Activated CD4-positive, alpha-beta memory T cell treated with anti-CD3 and anti-CD28 coated beads for 36 hours (primary cell): ENCODE data around the gene BCOR. TPM values are rescaled to one million over a fixed set of nuclear protein-coding genes. Genes with fewer than 3 reads are reported as not detected.

Source experiments
- CTCF ChIA-PET: fragments of 350-600 bp; sonication (Branson Sonifier 250); formaldehyde crosslinking; loops from one replicate; lab custom pipeline; 2021; ENCODE audit warnings: antibody characterized with exemption, inconsistent platforms; lab: Charles Lee
- POLR2A ChIA-PET: fragments of 350-600 bp; sonication (Branson Sonifier 250); formaldehyde crosslinking; loops from one replicate; lab custom pipeline; 2021; ENCODE audit warnings: antibody characterized with exemption; lab: Charles Lee
- DNase-seq: peaks from one replicate; pipeline ENCODE4 v3.0.0-alpha.2; 2020
- H3K27ac Mint-ChIP-seq: one replicate; pipeline ENCODE4 v1.8.0; 2021; ENCODE audit warnings: mixed read lengths
- H3K27me3 Mint-ChIP-seq: one replicate; pipeline ENCODE4 v1.8.0; 2021; ENCODE audit warnings: mixed read lengths
- H3K36me3 Mint-ChIP-seq: one replicate; pipeline ENCODE4 v1.8.0; 2021; ENCODE audit warnings: mixed read lengths
- H3K4me1 Mint-ChIP-seq: one replicate; pipeline ENCODE4 v1.8.0; 2021; ENCODE audit warnings: low read depth, mixed read lengths
- H3K4me3 Mint-ChIP-seq: one replicate; pipeline ENCODE4 v1.8.0; 2021; ENCODE audit warnings: mild to moderate bottlenecking, mixed read lengths
- H3K9me3 Mint-ChIP-seq: one replicate; pipeline ENCODE4 v1.8.0; 2021; ENCODE audit warnings: mixed read lengths
- intact Hi-C: fragments of 100-400 bp; cut with micrococcal nuclease; formaldehyde crosslinking; loops from one replicate; pipeline ENCODE4 v1.15.1; 2023
- total RNA-seq, 2 experiments: library from RNA; stranded (reverse); gene quantifications; one replicate each; pipeline ENCODE4 v1.2.3, GENCODE V29; 2021

BCOR gene
- total RNA-seq, 2 experiments from 2014 or later: 33.7 to 35.0 TPM

GRCh38 chrX:40101430-40101802 lies 3.7 kb upstream of the BCOR start:
- H3K4me3 Mint-ChIP-seq: no peak overlapping the region
- POLR2A ChIA-PET: no interaction called here
- H3K27ac Mint-ChIP-seq: no peak overlapping the region
- peaks cover 8% of the 10 kb centered on the region for H3K4me1 Mint-ChIP-seq
- no peaks in the 10 kb centered on the region for H3K9me3 Mint-ChIP-seq
- intact Hi-C loops: no loop called here
- H3K27me3 Mint-ChIP-seq: no peaks in the 10 kb centered on the region
- CTCF ChIA-PET: interaction anchor here (0.7 kb wide), 1 partner anchor 671 kb away, joined by 3 read pairs; no protein-coding TSS in a partner anchor
- H3K36me3 Mint-ChIP-seq: no peaks in the 10 kb centered on the region
- no peak for DNase-seq

- intact Hi-C loops: no loop called here
- Mint-ChIP-seq H3K27me3 (no peaks in the 10 kb centered on the region), H3K36me3 (no peaks in the 10 kb centered on the region), H3K9me3 (no peaks in the 10 kb centered on the region), H3K27ac (no peak overlapping the region), H3K4me3 (no peak overlapping the region), H3K4me1 (peaks cover 8% of the 10 kb centered on the region)
- ChIA-PET CTCF (interaction anchor here (0.7 kb wide), 1 partner anchor 670 kb away, joined by 3 read pairs; no protein-coding TSS in a partner anchor), POLR2A (interaction anchor here (1.2 kb wide), 1 partner anchor 52 kb away, joined by 4 read pairs; no protein-coding TSS in a partner anchor)
- no peak for DNase-seq
Measured at GRCh38 chrX:40100537-40101429, 3.0 kb upstream of the BCOR start.

GRCh38 chrX:40100141-40100536 lies 2.4 kb upstream of the BCOR start:
- intact Hi-C loops: no loop called here
- Mint-ChIP-seq H3K27me3 (no peaks in the 10 kb centered on the region), H3K4me3 (no peak overlapping the region), H3K27ac (peak overlapping the region; percentile 49), H3K4me1 (peaks cover 8% of the 10 kb centered on the region), H3K9me3 (no peaks in the 10 kb centered on the region), H3K36me3 (no peaks in the 10 kb centered on the region)
- no peak for DNase-seq
- ChIA-PET POLR2A (interaction anchor here (1.2 kb wide), 1 partner anchor 53 kb away, joined by 4 read pairs; no protein-coding TSS in a partner anchor), CTCF (no interaction called here)

- Mint-ChIP-seq H3K4me1 (peaks cover 8% of the 10 kb centered on the region), H3K4me3 (peak overlapping the region; percentile 76), H3K27ac (peak overlapping the region; percentile 78), H3K36me3 (no peaks in the 10 kb centered on the region), H3K9me3 (no peaks in the 10 kb centered on the region), H3K27me3 (no peaks in the 10 kb centered on the region)
- POLR2A ChIA-PET: interaction anchor here (0.9 to 2.5 kb wide), 5 partner anchors 54 to 240 kb away, joined by 3 to 14 read pairs (median 5); no protein-coding TSS in a partner anchor
- CTCF ChIA-PET: interaction anchor here (1.0 to 2.3 kb wide), 3 partner anchors 69 to 244 kb away, joined by 3 to 8 read pairs (median 3); no protein-coding TSS in a partner anchor
- peak; percentile 76 for DNase-seq
- intact Hi-C loops: loop anchor here (2.0 to 10.0 kb wide), 8 partner anchors 15 to 327 kb away; no protein-coding TSS in a partner anchor
Measured at GRCh38 chrX:40099055-40099958, 1.5 kb upstream of the BCOR start.

- POLR2A ChIA-PET: interaction anchor here (0.8 to 2.5 kb wide), 10 partner anchors 7 to 239 kb away, joined by 3 to 14 read pairs (median 5); no protein-coding TSS in a partner anchor
- peak overlapping the region; percentile 76 for H3K4me3 Mint-ChIP-seq
- intact Hi-C loops: loop anchor here (1.0 to 10.0 kb wide), 9 partner anchors 8 to 326 kb away; no protein-coding TSS in a partner anchor
- no peaks in the 10 kb centered on the region for H3K36me3 Mint-ChIP-seq
- peak; percentile 62 for DNase-seq
- no peaks in the 10 kb centered on the region for H3K9me3 Mint-ChIP-seq
- peaks cover 14% of the 10 kb centered on the region for H3K4me1 Mint-ChIP-seq
- H3K27ac Mint-ChIP-seq: peak overlapping the region; percentile 78
- H3K27me3 Mint-ChIP-seq: no peaks in the 10 kb centered on the region
- CTCF ChIA-PET: interaction anchor here (1.5 to 2.3 kb wide), 3 partner anchors 70 to 79 kb away, joined by 3 to 8 read pairs (median 4); no protein-coding TSS in a partner anchor
Measured at GRCh38 chrX:40098264-40099054, 701 bp upstream of the BCOR start.

- intact Hi-C loops: loop anchor here (5.0 to 10.0 kb wide), 5 partner anchors 85 to 325 kb away; no protein-coding TSS in a partner anchor
- H3K4me1 Mint-ChIP-seq: peaks cover 28% of the 10 kb centered on the region
- ChIA-PET CTCF (interaction anchor here (1.8 kb wide), 1 partner anchor 80 kb away, joined by 4 read pairs; no protein-coding TSS in a partner anchor), POLR2A (interaction anchor here (0.8 to 2.7 kb wide), 8 partner anchors 9 to 237 kb away, joined by 3 to 14 read pairs (median 10); no protein-coding TSS in a partner anchor)
- H3K36me3 Mint-ChIP-seq: peaks cover 4% of the 10 kb centered on the region
- no peaks in the 10 kb centered on the region for H3K9me3 Mint-ChIP-seq
- no peaks in the 10 kb centered on the region for H3K27me3 Mint-ChIP-seq
- DNase-seq: peak; percentile 46
- peak overlapping the region; percentile 63 for H3K4me3 Mint-ChIP-seq
- H3K27ac Mint-ChIP-seq: peak overlapping the region; percentile 86
Measured at GRCh38 chrX:40097141-40097503, 636 bp downstream of the BCOR start.

GRCh38 chrX:40096395-40097091 lies 1.2 kb downstream of the BCOR start:
- no peaks in the 10 kb centered on the region for H3K9me3 Mint-ChIP-seq
- peaks cover 28% of the 10 kb centered on the region for H3K4me1 Mint-ChIP-seq
- peaks cover 4% of the 10 kb centered on the region for H3K36me3 Mint-ChIP-seq
- H3K4me3 Mint-ChIP-seq: peak overlapping the region; percentile 81
- peak overlapping the region; percentile 86 for H3K27ac Mint-ChIP-seq
- no peaks in the 10 kb centered on the region for H3K27me3 Mint-ChIP-seq
- ChIA-PET CTCF (interaction anchor here (1.8 kb wide), 1 partner anchor 81 kb away, joined by 4 read pairs; no protein-coding TSS in a partner anchor), POLR2A (interaction anchor here (0.8 to 2.7 kb wide), 7 partner anchors 9 to 237 kb away, joined by 3 to 14 read pairs (median 10); no protein-coding TSS in a partner anchor)
- peak; percentile 75 for DNase-seq
- intact Hi-C loops: loop anchor here (5.0 to 10.0 kb wide), 5 partner anchors 84 to 324 kb away; no protein-coding TSS in a partner anchor

GRCh38 chrX:40095583-40096394 lies 2.0 kb downstream of the BCOR start:
- POLR2A ChIA-PET: interaction anchor here (0.6 to 2.7 kb wide), 4 partner anchors 72 to 81 kb away, joined by 3 to 10 read pairs (median 7); no protein-coding TSS in a partner anchor
- Mint-ChIP-seq H3K9me3 (no peaks in the 10 kb centered on the region), H3K36me3 (peaks cover 4% of the 10 kb centered on the region), H3K27me3 (no peaks in the 10 kb centered on the region), H3K4me1 (peaks cover 34% of the 10 kb centered on the region), H3K4me3 (peak overlapping the region; percentile 81), H3K27ac (peak overlapping the region; percentile 86)
- CTCF ChIA-PET: interaction anchor here (0.6 kb wide), 2 partner anchors 285 to 449 kb away, joined by 3 read pairs; no protein-coding TSS in a partner anchor
- intact Hi-C loops: loop anchor here (1.0 to 10.0 kb wide), 6 partner anchors 79 to 323 kb away; no protein-coding TSS in a partner anchor
- peak; percentile 46 for DNase-seq

- intact Hi-C loops: loop anchor here (1.0 to 10.0 kb wide), 6 partner anchors 79 to 323 kb away; no protein-coding TSS in a partner anchor
- ChIA-PET CTCF (no interaction called here), POLR2A (interaction anchor here (0.6 to 2.7 kb wide), 4 partner anchors 9 to 407 kb away, joined by 3 to 10 read pairs (median 4); no protein-coding TSS in a partner anchor)
- Mint-ChIP-seq H3K36me3 (peaks cover 4% of the 10 kb centered on the region), H3K27me3 (no peaks in the 10 kb centered on the region), H3K27ac (peak overlapping the region; percentile 86), H3K9me3 (no peaks in the 10 kb centered on the region), H3K4me3 (peak overlapping the region; percentile 81), H3K4me1 (peaks cover 35% of the 10 kb centered on the region)
- DNase-seq: no peak
Measured at GRCh38 chrX:40094900-40095582, 2.7 kb downstream of the BCOR start.
